HCT116 (cell line): ENCODE data around the gene RASL10A. TPM values are rescaled to one million over a fixed set of nuclear protein-coding genes. Genes with fewer than 3 reads are reported as not detected.

Experiments
- ATAC-seq: fragments of 200-7000 bp; cut with Tn5 transposase; 2 replicates; pipeline ENCODE4 v1.9.1; 2020; ENCODE audit warnings: mild to moderate bottlenecking, moderate library complexity
- BruUV-seq: library from RNA; stranded (reverse); fragments of 400-500 nt; replicated peaks from 2 replicates; lab custom pipeline; 2021; lab: Mats Ljungman, UMichigan
- CTCF ChIA-PET: fragments of 300-600 bp; sonication (Branson Sonifier 250); formaldehyde crosslinking; loops from one replicate; lab custom pipeline; 2021; ENCODE audit warnings: antibody characterized with exemption; lab: Charles Lee
- POLR2A ChIA-PET: fragments of 300-600, 350-600 bp; sonication (Branson Sonifier 250); formaldehyde crosslinking; loops from one replicate; lab custom pipeline; 2021; ENCODE audit warnings: antibody characterized with exemption; lab: Charles Lee
- RAD21 ChIA-PET, 2 experiments: fragments of 300-600 bp; sonication (Branson Sonifier 250); formaldehyde crosslinking; loops; one replicate each; lab custom pipeline; 2023; ENCODE audit warnings: low total read pairs in 2 of 2; ENCODE audit not compliant: uncharacterized antibody in 2 of 2, unreplicated experiment in 2 of 2, low non-redundant PET in 1 of 2; lab: Charles Lee
- DNase-seq: peaks from one replicate; pipeline ENCODE4 v3.0.0-alpha.2; 2010; ENCODE audit warnings: low read depth, low spot score
- H2AFZ ChIP-seq: fragments of 200-600 bp; shearing (Covaris generic), sonication (generic); 2 replicates; pipeline ENCODE4 v1.6.1; 2017; ENCODE audit warnings: low read depth, mixed run types, mixed read lengths, antibody characterized with exemption, low read length; ENCODE audit not compliant: poor library complexity, severe bottlenecking
- H3K27ac ChIP-seq: 2 replicates; pipeline ENCODE4 v1.5.1; 2012; ENCODE audit warnings: low read depth, low read length
- H3K27me3 ChIP-seq: fragments of 200-600 bp; sonication (generic); 2 replicates; pipeline ENCODE4 v1.6.1; 2016; ENCODE audit warnings: mixed run types, low read length, mixed read lengths; ENCODE audit not compliant: insufficient read depth
- H3K36me3 ChIP-seq, 2 experiments: fragments of 200-500 bp in 1 of 2; fragments of 200-600 bp in 1 of 2; sonication (Bioruptor generic) in 1 of 2; sonication (generic) in 1 of 2; 2 replicates each; pipeline versions ENCODE4 v1.5.1 to v1.6.1; 2014 to 2016; ENCODE audit warnings: low read length in 2 of 2, inconsistent platforms in 1 of 2, mixed read lengths in 1 of 2, mixed run types in 1 of 2; ENCODE audit not compliant: insufficient read depth in 2 of 2, control insufficient read depth in 1 of 2
- H3K4me1 ChIP-seq, 2 experiments: fragments of 200-600 bp in 1 of 2; sonication (generic) in 1 of 2; 2 replicates each; pipeline versions ENCODE4 v1.5.1 to v1.6.1; 2012 to 2017; ENCODE audit warnings: low read length in 2 of 2, inconsistent platforms in 1 of 2, mild to moderate bottlenecking in 1 of 2, mixed read lengths in 1 of 2, mixed run types in 1 of 2, moderate library complexity in 1 of 2; ENCODE audit not compliant: insufficient read depth in 2 of 2, control insufficient read depth in 1 of 2
- H3K4me2 ChIP-seq: fragments of 200-600 bp; sonication (generic); 2 replicates; pipeline ENCODE4 v1.6.1; 2017; ENCODE audit warnings: mixed run types, low read length, mixed read lengths
- H3K4me3 ChIP-seq, 2 experiments: fragments of 200-600 bp in 1 of 2; sonication (generic) in 1 of 2; replicated peaks in 1 of 2; 2 replicates each; pipeline ENCODE4 v1.5.1; 2011 to 2016; ENCODE audit warnings: low read length in 2 of 2, control low read depth in 1 of 2, low read depth in 1 of 2, mild to moderate bottlenecking in 1 of 2, mixed read lengths in 1 of 2, mixed run types in 1 of 2
- H3K79me2 ChIP-seq: fragments of 200-600 bp; sonication (generic); 2 replicates; pipeline ENCODE4 v1.6.1; 2017; ENCODE audit warnings: mild to moderate bottlenecking, mixed run types, low read length, moderate library complexity, mixed read lengths; ENCODE audit not compliant: insufficient read depth
- H3K9ac ChIP-seq: fragments of 200-600 bp; sonication (generic); 2 replicates; pipeline ENCODE4 v1.6.1; 2016; ENCODE audit warnings: low read length, mixed read lengths
- H3K9me2 ChIP-seq: fragments of 200-600 bp; sonication (generic), shearing (Covaris generic); 2 replicates; pipeline ENCODE4 v1.6.1; 2017; ENCODE audit warnings: mixed run types, mild to moderate bottlenecking, moderate library complexity; ENCODE audit not compliant: insufficient read depth
- H3K9me3 ChIP-seq, 2 experiments: fragments of 200-500 bp in 1 of 2; fragments of 200-600 bp in 1 of 2; sonication (Bioruptor generic) in 1 of 2; sonication (generic) in 1 of 2; 2 replicates each; pipeline ENCODE4 v1.6.1; 2014 to 2017; ENCODE audit warnings: low read length in 2 of 2, mixed read lengths in 2 of 2, inconsistent platforms in 1 of 2, low read depth in 1 of 2, mild to moderate bottlenecking in 1 of 2, mixed run types in 1 of 2, moderate library complexity in 1 of 2; ENCODE audit not compliant: control insufficient read depth in 1 of 2, insufficient read depth in 1 of 2
- H4K20me1 ChIP-seq: fragments of 200-600 bp; sonication (generic), shearing (Covaris generic); 2 replicates; pipeline ENCODE4 v1.6.1; 2017; ENCODE audit warnings: mixed run types, mild to moderate bottlenecking, moderate library complexity; ENCODE audit not compliant: insufficient read depth
- CTCF ChIP-seq, 3 experiments: fragments of 200-600 bp in 1 of 3; sonication (generic) in 1 of 3; IDR thresholded peaks in 2 of 3; conservative IDR thresholded peaks in 1 of 3; 2 replicates each; pipeline ENCODE4 v1.5.1; 2012 to 2017; ENCODE audit warnings: low read depth in 2 of 3, low read length in 2 of 3, antibody characterized with exemption in 1 of 3, borderline replicate concordance in 1 of 3, control low read depth in 1 of 3, mild to moderate bottlenecking in 1 of 3, mixed read lengths in 1 of 3, mixed run types in 1 of 3, moderate library complexity in 1 of 3; ENCODE audit not compliant: insufficient read depth in 1 of 3
- SP1 ChIP-seq: IDR thresholded peaks from 2 replicates; pipeline ENCODE4 v1.6.1; 2012; ENCODE audit warnings: low read depth
- TCF7L2 ChIP-seq: IDR thresholded peaks from 2 replicates; pipeline ENCODE4 v1.7.0; 2011; ENCODE audit warnings: borderline replicate concordance, inconsistent platforms; ENCODE audit not compliant: insufficient read depth, insufficient read length; ENCODE audit errors: extremely low read depth
- YY1 ChIP-seq: IDR thresholded peaks from 2 replicates; pipeline ENCODE4 v1.6.1; 2011; ENCODE audit warnings: low read length, low read depth, moderate library complexity, mild to moderate bottlenecking; ENCODE audit not compliant: insufficient replicate concordance; ENCODE audit errors: extremely low read depth
- intact Hi-C: fragments of 100-400 bp; cut with micrococcal nuclease; formaldehyde crosslinking; loops from 2 replicates; pipeline ENCODE4 v1.10.0; 2022
- total RNA-seq: library from RNA; stranded (reverse); gene quantifications from one replicate; pipeline ENCODE4 v1.2.1, GENCODE V29; 2021; ENCODE audit not compliant: unreplicated experiment

RASL10A gene
- total RNA-seq, 1 experiment from 2014 or later: 0.96 TPM

GRCh38 chr22:29328055-29328454 lies 12.6 kb upstream of the RASL10A start:
- Histone ChIP-seq H3K27ac (no peak overlapping the region), H3K36me3 (peaks cover 0 to 10% of the 10 kb centered on the region in 2 experiments; a peak in 2 of 4 replicates), H3K4me2 (no peak overlapping the region), H4K20me1 (no peaks in the 10 kb centered on the region), H3K79me2 (no peaks in the 10 kb centered on the region)
- RAD21 ChIA-PET: no interaction called here
- BruUV-seq: no TSS peak
- ATAC-seq: peak; percentile 62
- no peak for DNase-seq
- TF ChIP-seq SP1: no peak
- peak in 1 of 3 experiments; percentile 35; a peak in 1 of 6 replicates for TF ChIP-seq CTCF (IDR thresholded peaks at IDR 0.05 in 2 of 3, conservative IDR thresholded peaks at IDR 0.05 in 1 of 3; ENCODE audit: borderline replicate concordance in 1 of 3, insufficient read depth in 1 of 3, low read depth in 2 of 3, low read length in 2 of 3)
- TF ChIP-seq, all 23 proteins: peak for 1
- Histone ChIP-seq H3K4me1 (peaks cover 0 to 6% of the 10 kb centered on the region in 2 experiments; a peak in 1 of 4 replicates), H3K9me3 (no peaks in the 10 kb centered on the region), H3K9me2 (no peaks in the 10 kb centered on the region), H3K4me3 (no peak overlapping the region), H2AFZ (no peak overlapping the region), H3K9ac (no peak overlapping the region), H3K27me3 (no peaks in the 10 kb centered on the region)
- ChIA-PET POLR2A (no interaction called here), CTCF (interaction anchor here (0.6 kb wide), 1 partner anchor 1770 kb away, joined by 3 read pairs; no protein-coding TSS in a partner anchor)
- intact Hi-C loops: no loop called here

GRCh38 chr22:29327089-29327764 lies 11.7 kb upstream of the RASL10A start:
- ATAC-seq (no peak), DNase-seq (no peak)
- intact Hi-C loops: no loop called here
- H3K4me1 ChIP-seq: peaks cover 0 to 6% of the 10 kb centered on the region in 2 experiments; a peak in 1 of 4 replicates
- RAD21 ChIA-PET: no interaction called here
- no TSS peak for BruUV-seq
- CTCF ChIA-PET: no interaction called here
- H3K4me3 ChIP-seq: no peak overlapping the region
- no peak overlapping the region for H3K9ac ChIP-seq
- H2AFZ ChIP-seq: no peak overlapping the region
- H3K9me3 ChIP-seq: no peaks in the 10 kb centered on the region
- H3K4me2 ChIP-seq: no peak overlapping the region
- H3K27me3 ChIP-seq: no peaks in the 10 kb centered on the region
- no peaks in the 10 kb centered on the region for H4K20me1 ChIP-seq
- H3K9me2 ChIP-seq: no peaks in the 10 kb centered on the region
- TF ChIP-seq CTCF (IDR thresholded peaks at IDR 0.05 in 2 of 3, conservative IDR thresholded peaks at IDR 0.05 in 1 of 3; ENCODE audit: borderline replicate concordance in 1 of 3, insufficient read depth in 1 of 3, low read depth in 2 of 3, low read length in 2 of 3) (no peak), YY1 (no peak), TCF7L2 (no peak)
- no peaks in the 10 kb centered on the region for H3K79me2 ChIP-seq
- peaks cover 0 to 10% of the 10 kb centered on the region in 2 experiments; a peak in 2 of 4 replicates for H3K36me3 ChIP-seq
- H3K27ac ChIP-seq: no peak overlapping the region
- POLR2A ChIA-PET: no interaction called here
